Measurements from ENCODE around the gene NCAPG2.
A peak's percentile ranks its signal among the peaks of the same experiment; 100 is the strongest.
"Not testable (repeated sequence)": the region's sequence is repeated elsewhere in the genome, so short reads cannot be mapped to it uniquely, and the experiment has no call there.

NCAPG2 gene

DNA sequence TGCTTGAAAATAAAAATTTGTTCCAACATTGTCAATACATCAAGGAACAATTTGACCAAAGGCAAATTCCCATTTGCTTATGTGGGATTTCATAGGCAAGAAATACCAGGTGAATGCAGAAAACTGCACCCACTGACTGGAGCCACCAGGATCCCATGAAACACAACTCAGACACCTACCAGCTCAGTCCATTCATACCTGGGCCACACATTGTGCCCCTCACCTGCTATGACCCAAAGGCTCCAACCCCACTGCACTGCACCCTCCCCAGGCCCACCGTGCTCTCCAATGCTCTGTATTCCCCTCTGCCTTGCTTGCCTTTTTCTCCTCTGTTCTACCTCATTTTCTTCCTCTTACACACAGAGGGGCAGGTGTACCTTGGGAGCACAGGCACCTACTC is 5.3 kb downstream of the NCAPG2 start:
- Histone ChIP-seq H3K9me3 (ENCODE audit: insufficient read depth, low read depth, low read length) (no peaks in the 10 kb centered on the region), H4K20me1 (ENCODE audit: insufficient read depth, low read length, poor library complexity, severe bottlenecking) (peaks cover 33% of the 10 kb centered on the region), H3K9me2 (replicated peaks; ENCODE audit: low read depth, low read length) (no peaks in the 10 kb centered on the region), H2AFZ (ENCODE audit: low read length) (no peak overlapping the region), H3K9ac (ENCODE audit: low read depth, low read length, poor library complexity, severe bottlenecking) (no peak overlapping the region), H3K4me2 (ENCODE audit: low read depth, low read length, poor library complexity, severe bottlenecking) (peak overlapping the region; percentile 82), H3K27me3 (ENCODE audit: insufficient read depth, low read length, poor library complexity, severe bottlenecking) (no peaks in the 10 kb centered on the region), H3K36me3 (ENCODE audit: insufficient read depth, low read length) (peaks cover 20% of the 10 kb centered on the region; the same call in 1 of the 2 replicates), H3K4me3 (ENCODE audit: low read length, poor library complexity, severe bottlenecking) (no peak overlapping the region), H3K79me2 (ENCODE audit: insufficient read depth, low read length) (peaks cover 96% of the 10 kb centered on the region), H3F3A (ENCODE audit: low read depth) (no peaks in the 10 kb centered on the region; the same call in 1 of the 2 replicates), H3K4me1 (ENCODE audit: insufficient read depth, low read length, poor library complexity, severe bottlenecking) (peaks cover 75% of the 10 kb centered on the region)
- TF ChIP-seq EZH2phosphoT487 (IDR thresholded peaks at IDR 0.05; ENCODE audit: borderline replicate concordance), result no peak
- TF ChIP-seq, protein P1, sequence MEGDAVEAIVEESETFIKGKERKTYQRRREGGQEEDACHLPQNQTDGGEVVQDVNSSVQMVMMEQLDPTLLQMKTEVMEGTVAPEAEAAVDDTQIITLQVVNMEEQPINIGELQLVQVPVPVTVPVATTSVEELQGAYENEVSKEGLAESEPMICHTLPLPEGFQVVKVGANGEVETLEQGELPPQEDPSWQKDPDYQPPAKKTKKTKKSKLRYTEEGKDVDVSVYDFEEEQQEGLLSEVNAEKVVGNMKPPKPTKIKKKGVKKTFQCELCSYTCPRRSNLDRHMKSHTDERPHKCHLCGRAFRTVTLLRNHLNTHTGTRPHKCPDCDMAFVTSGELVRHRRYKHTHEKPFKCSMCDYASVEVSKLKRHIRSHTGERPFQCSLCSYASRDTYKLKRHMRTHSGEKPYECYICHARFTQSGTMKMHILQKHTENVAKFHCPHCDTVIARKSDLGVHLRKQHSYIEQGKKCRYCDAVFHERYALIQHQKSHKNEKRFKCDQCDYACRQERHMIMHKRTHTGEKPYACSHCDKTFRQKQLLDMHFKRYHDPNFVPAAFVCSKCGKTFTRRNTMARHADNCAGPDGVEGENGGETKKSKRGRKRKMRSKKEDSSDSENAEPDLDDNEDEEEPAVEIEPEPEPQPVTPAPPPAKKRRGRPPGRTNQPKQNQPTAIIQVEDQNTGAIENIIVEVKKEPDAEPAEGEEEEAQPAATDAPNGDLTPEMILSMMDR (conservative IDR thresholded peaks at IDR 0.05; ENCODE audit: low read length), result no peak

GRCh38 chr7:158698657-158699195 is 5.9 kb downstream of the NCAPG2 start:
- Histone ChIP-seq H4K20me1 (ENCODE audit: insufficient read depth, low read length, poor library complexity, severe bottlenecking) (peaks cover 33% of the 10 kb centered on the region), H3K4me1 (ENCODE audit: insufficient read depth, low read length, poor library complexity, severe bottlenecking) (peaks cover 81% of the 10 kb centered on the region)

DNA sequence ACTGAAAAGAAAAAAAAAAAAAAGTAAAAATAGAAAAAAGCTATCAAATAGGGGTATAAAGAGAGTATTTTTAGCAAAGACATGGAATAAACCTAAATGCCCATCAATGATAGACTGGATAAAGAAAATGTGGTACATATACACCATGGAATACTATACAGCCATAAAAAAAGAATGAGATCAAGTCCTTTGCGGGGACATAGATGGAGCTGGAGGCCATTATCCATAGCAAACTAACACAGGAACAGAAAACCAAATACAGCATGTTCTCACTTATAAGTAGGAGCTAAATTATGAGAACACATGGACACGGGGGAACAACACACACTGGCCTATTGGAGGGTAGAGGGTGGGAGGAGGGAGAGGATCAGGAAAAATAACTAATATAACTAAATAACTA is 7.0 kb downstream of the NCAPG2 start:
- H3K36me3 ChIP-seq (ENCODE audit: insufficient read depth, low read length), result peaks cover 20% of the 10 kb centered on the region; the same call in 1 of the 2 replicates
- H3K9ac ChIP-seq (ENCODE audit: low read depth, low read length, poor library complexity, severe bottlenecking); H3K4me2 ChIP-seq (ENCODE audit: low read depth, low read length, poor library complexity, severe bottlenecking); H2AFZ ChIP-seq (ENCODE audit: low read length); H3K27me3 ChIP-seq (ENCODE audit: insufficient read depth, low read length, poor library complexity, severe bottlenecking); H3K9me3 ChIP-seq (ENCODE audit: insufficient read depth, low read depth, low read length); H3K4me3 ChIP-seq (ENCODE audit: low read length, poor library complexity, severe bottlenecking); H3K9me2 ChIP-seq (replicated peaks; ENCODE audit: low read depth, low read length); H3F3A ChIP-seq (ENCODE audit: low read depth): not testable (repeated sequence)
- H3K4me1 ChIP-seq (ENCODE audit: insufficient read depth, low read length, poor library complexity, severe bottlenecking), result peaks cover 77% of the 10 kb centered on the region
- peaks cover 91% of the 10 kb centered on the region for H3K79me2 ChIP-seq (ENCODE audit: insufficient read depth, low read length)
- H4K20me1 ChIP-seq (ENCODE audit: insufficient read depth, low read length, poor library complexity, severe bottlenecking), result peaks cover 24% of the 10 kb centered on the region

More at GRCh38 chr7:158698657-158699195, 5.9 kb downstream of the NCAPG2 start:
- H3K27me3 ChIP-seq (ENCODE audit: insufficient read depth, low read length, poor library complexity, severe bottlenecking), result no peaks in the 10 kb centered on the region
- no peak overlapping the region for H3K4me3 ChIP-seq (ENCODE audit: low read length, poor library complexity, severe bottlenecking)
- no peak overlapping the region for H3K9ac ChIP-seq (ENCODE audit: low read depth, low read length, poor library complexity, severe bottlenecking)
- peak overlapping the region; percentile 82 for H3K4me2 ChIP-seq (ENCODE audit: low read depth, low read length, poor library complexity, severe bottlenecking)
- peaks cover 96% of the 10 kb centered on the region for H3K79me2 ChIP-seq (ENCODE audit: insufficient read depth, low read length)
- no peaks in the 10 kb centered on the region for H3K9me3 ChIP-seq (ENCODE audit: insufficient read depth, low read depth, low read length)
- TF ChIP-seq EZH2phosphoT487 (IDR thresholded peaks at IDR 0.05; ENCODE audit: borderline replicate concordance), result no peak
- TF ChIP-seq, protein P1 (conservative IDR thresholded peaks at IDR 0.05; ENCODE audit: low read length), result no peak
- H3K36me3 ChIP-seq (ENCODE audit: insufficient read depth, low read length), result peaks cover 20% of the 10 kb centered on the region; the same call in 1 of the 2 replicates
- no peaks in the 10 kb centered on the region for H3K9me2 ChIP-seq (replicated peaks; ENCODE audit: low read depth, low read length)
- H3F3A ChIP-seq (ENCODE audit: low read depth), result no peaks in the 10 kb centered on the region; the same call in 1 of the 2 replicates
- H2AFZ ChIP-seq (ENCODE audit: low read length), result no peak overlapping the region

Measured in Loucy (cell line).